DND-41 (cell line): ENCODE data around the gene TREH.

Experiments
- ATAC-seq: fragments of 200-7000 bp; cut with Tn5 transposase; 3 replicates; pipeline ENCODE4 v1.9.1; 2021; ENCODE audit warnings: low read depth; ENCODE audit not compliant: insufficient read depth
- DNase-seq: peaks from one replicate; pipeline ENCODE4 v3.0.0-alpha.2; 2020
- H2AFZ ChIP-seq: 2 replicates; pipeline ENCODE4 v1.6.0; 2012; ENCODE audit warnings: low read depth, low read length
- H3K27ac ChIP-seq: 2 replicates; pipeline ENCODE4 v1.5.1; 2012; ENCODE audit warnings: low read length, inconsistent platforms
- H3K27me3 ChIP-seq: fragments of 200-600 bp; sonication (generic); 2 replicates; pipeline ENCODE4 v1.6.0; 2012; ENCODE audit warnings: low read length, mild to moderate bottlenecking, inconsistent platforms; ENCODE audit not compliant: insufficient read depth, poor library complexity
- H3K36me3 ChIP-seq: 2 replicates; pipeline ENCODE4 v1.5.1; 2012; ENCODE audit warnings: low read length, inconsistent platforms; ENCODE audit not compliant: insufficient read depth
- H3K4me1 ChIP-seq: 2 replicates; pipeline ENCODE4 v1.5.1; 2012; ENCODE audit warnings: mild to moderate bottlenecking, low read length; ENCODE audit not compliant: insufficient read depth
- H3K4me2 ChIP-seq: 2 replicates; pipeline ENCODE4 v1.6.0; 2012; ENCODE audit warnings: mild to moderate bottlenecking, moderate library complexity, low read length, inconsistent platforms; ENCODE audit not compliant: insufficient read depth
- H3K4me3 ChIP-seq, 2 experiments: fragments of 200-600 bp in 1 of 2; shearing (Covaris generic) in 1 of 2; 2 replicates each; pipeline ENCODE4 v1.5.1; 2012 to 2016; ENCODE audit warnings: inconsistent platforms in 2 of 2, low read length in 2 of 2, mild to moderate bottlenecking in 2 of 2, low read depth in 1 of 2, moderate library complexity in 1 of 2
- H3K79me2 ChIP-seq: 2 replicates; pipeline ENCODE4 v1.6.0; 2012; ENCODE audit warnings: low read length, inconsistent platforms; ENCODE audit not compliant: insufficient read depth
- H3K9ac ChIP-seq: 2 replicates; pipeline ENCODE4 v1.6.0; 2012; ENCODE audit warnings: low read depth, mild to moderate bottlenecking, inconsistent platforms, low read length, moderate library complexity
- H3K9me3 ChIP-seq: 2 replicates; pipeline ENCODE4 v1.5.1; 2012; ENCODE audit warnings: low read length, moderate library complexity, mild to moderate bottlenecking, inconsistent platforms; ENCODE audit not compliant: insufficient read depth, severe bottlenecking
- H4K20me1 ChIP-seq: 2 replicates; pipeline ENCODE4 v1.6.0; 2012; ENCODE audit warnings: low read length; ENCODE audit not compliant: insufficient read depth
- EZH2 ChIP-seq: IDR thresholded peaks from 3 replicates; pipeline ENCODE4 v1.6.1; 2012; ENCODE audit warnings: borderline replicate concordance, low read depth, mild to moderate bottlenecking, moderate library complexity, low read length, inconsistent platforms; ENCODE audit not compliant: severe bottlenecking
- TF ChIP-seq, protein P1 (sequence below): IDR thresholded peaks from 2 replicates; pipeline ENCODE4 v1.5.1; 2012; ENCODE audit warnings: borderline replicate concordance, low read length, moderate library complexity, mild to moderate bottlenecking; ENCODE audit not compliant: poor library complexity, severe bottlenecking; ENCODE audit errors: extremely low read depth

The TREH gene

GRCh38 chr11:118629761-118630661, 49.4 kb downstream of the TREH start:
- Histone ChIP-seq H3K9ac (no peak overlapping the region), H3K27me3 (peaks cover 19% of the 10 kb centered on the region), H3K36me3 (no peaks in the 10 kb centered on the region), H4K20me1 (no peaks in the 10 kb centered on the region), H3K79me2 (no peaks in the 10 kb centered on the region), H3K27ac (no peak overlapping the region), H3K4me2 (no peak overlapping the region), H2AFZ (no peak overlapping the region), H3K4me3 (no peak overlapping the region), H3K4me1 (no peaks in the 10 kb centered on the region; the same call in 1 of the 2 replicates), H3K9me3 (no peaks in the 10 kb centered on the region)
- TF ChIP-seq EZH2, result no peak
- TF ChIP-seq, protein P1, sequence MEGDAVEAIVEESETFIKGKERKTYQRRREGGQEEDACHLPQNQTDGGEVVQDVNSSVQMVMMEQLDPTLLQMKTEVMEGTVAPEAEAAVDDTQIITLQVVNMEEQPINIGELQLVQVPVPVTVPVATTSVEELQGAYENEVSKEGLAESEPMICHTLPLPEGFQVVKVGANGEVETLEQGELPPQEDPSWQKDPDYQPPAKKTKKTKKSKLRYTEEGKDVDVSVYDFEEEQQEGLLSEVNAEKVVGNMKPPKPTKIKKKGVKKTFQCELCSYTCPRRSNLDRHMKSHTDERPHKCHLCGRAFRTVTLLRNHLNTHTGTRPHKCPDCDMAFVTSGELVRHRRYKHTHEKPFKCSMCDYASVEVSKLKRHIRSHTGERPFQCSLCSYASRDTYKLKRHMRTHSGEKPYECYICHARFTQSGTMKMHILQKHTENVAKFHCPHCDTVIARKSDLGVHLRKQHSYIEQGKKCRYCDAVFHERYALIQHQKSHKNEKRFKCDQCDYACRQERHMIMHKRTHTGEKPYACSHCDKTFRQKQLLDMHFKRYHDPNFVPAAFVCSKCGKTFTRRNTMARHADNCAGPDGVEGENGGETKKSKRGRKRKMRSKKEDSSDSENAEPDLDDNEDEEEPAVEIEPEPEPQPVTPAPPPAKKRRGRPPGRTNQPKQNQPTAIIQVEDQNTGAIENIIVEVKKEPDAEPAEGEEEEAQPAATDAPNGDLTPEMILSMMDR, result no peak
- no peak for ATAC-seq
- DNase-seq, result no peak

DNA sequence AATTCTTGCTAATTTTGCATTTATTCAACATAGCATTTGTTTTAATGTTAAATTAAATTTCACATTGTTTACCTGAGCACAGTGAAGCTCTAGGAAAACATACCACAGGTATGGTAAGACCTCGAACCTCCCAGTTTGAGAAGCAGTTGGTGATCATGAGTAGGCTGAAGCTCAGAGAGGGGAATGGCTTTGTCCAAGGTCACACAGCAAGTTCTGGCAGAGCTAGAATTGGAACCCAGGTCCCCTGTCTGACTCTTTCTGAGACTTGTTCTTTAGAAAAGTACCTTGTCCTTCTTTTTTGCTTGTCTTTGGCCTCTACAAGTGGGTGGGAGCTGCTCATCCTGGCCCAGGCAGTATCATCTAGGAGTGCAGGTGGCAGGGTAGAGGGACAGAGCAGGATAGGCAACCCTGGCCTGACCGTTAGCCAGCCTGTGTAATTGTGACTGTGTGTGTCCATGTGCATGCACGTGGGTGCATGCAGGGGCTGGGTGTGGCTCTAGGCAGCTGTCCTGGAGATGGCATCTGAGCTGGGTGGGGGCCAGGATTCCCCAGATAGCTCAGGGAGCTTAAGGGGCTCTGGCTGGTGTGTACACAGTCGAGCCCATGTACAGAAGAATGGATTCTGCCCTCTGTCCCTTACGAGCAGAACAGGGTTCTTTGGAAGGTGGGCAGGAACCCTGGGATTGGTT, 50.4 kb downstream of the TREH start:
- no peaks in the 10 kb centered on the region; the same call in 1 of the 2 replicates for H3K4me1 ChIP-seq
- TF ChIP-seq, protein P1, result no peak
- no peak for TF ChIP-seq EZH2
- no peak overlapping the region for H3K9ac ChIP-seq
- no peaks in the 10 kb centered on the region for H3K79me2 ChIP-seq
- no peak overlapping the region for H3K4me2 ChIP-seq
- ATAC-seq, result no peak
- H2AFZ ChIP-seq, result no peak overlapping the region
- H3K9me3 ChIP-seq, result no peaks in the 10 kb centered on the region
- no peaks in the 10 kb centered on the region for H4K20me1 ChIP-seq
- H3K4me3 ChIP-seq, result no peak overlapping the region
- no peak overlapping the region for H3K27ac ChIP-seq
- no peaks in the 10 kb centered on the region for H3K36me3 ChIP-seq
- peaks cover 14% of the 10 kb centered on the region for H3K27me3 ChIP-seq
- no peak for DNase-seq

DNA sequence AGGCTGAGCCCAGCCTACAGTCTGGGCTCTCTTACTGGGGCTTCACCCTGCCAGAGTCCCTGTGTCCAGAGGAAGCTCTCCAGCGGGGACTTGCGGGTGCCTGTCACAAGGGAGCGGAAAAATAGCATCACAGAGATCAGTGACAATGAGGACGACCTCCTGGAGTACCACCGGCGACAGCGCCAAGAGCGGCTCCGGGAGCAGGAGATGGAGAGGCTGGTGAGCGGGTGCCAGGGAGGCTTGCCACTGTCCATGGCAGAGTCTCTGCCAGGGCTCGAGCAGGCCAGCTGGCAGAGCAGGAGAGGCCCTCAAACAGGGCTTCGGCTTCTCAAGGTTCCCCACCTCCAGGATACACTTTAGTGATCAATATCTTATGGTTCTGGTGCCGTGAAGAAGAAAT, 51.0 kb downstream of the TREH start:
- H4K20me1 ChIP-seq, result no peaks in the 10 kb centered on the region
- H3K4me2 ChIP-seq, result no peak overlapping the region
- no peaks in the 10 kb centered on the region; the same call in 1 of the 2 replicates for H3K4me1 ChIP-seq
- no peaks in the 10 kb centered on the region for H3K79me2 ChIP-seq
- no peak for DNase-seq
- no peak overlapping the region for H3K9ac ChIP-seq
- H3K4me3 ChIP-seq, result no peak overlapping the region
- H2AFZ ChIP-seq, result no peak overlapping the region
- no peaks in the 10 kb centered on the region for H3K36me3 ChIP-seq
- TF ChIP-seq, protein P1, result no peak
- TF ChIP-seq EZH2, result no peak
- H3K27ac ChIP-seq, result no peak overlapping the region
- ATAC-seq, result no peak
- H3K9me3 ChIP-seq, result no peaks in the 10 kb centered on the region
- H3K27me3 ChIP-seq, result peaks cover 8% of the 10 kb centered on the region
